ENCODE measurements around the gene ATAD3B.

The ATAD3B gene

GRCh38 chr1:1430114-1430982 is 41.2 kb upstream of the ATAD3B start:
- TF ChIP-seq, protein P1, sequence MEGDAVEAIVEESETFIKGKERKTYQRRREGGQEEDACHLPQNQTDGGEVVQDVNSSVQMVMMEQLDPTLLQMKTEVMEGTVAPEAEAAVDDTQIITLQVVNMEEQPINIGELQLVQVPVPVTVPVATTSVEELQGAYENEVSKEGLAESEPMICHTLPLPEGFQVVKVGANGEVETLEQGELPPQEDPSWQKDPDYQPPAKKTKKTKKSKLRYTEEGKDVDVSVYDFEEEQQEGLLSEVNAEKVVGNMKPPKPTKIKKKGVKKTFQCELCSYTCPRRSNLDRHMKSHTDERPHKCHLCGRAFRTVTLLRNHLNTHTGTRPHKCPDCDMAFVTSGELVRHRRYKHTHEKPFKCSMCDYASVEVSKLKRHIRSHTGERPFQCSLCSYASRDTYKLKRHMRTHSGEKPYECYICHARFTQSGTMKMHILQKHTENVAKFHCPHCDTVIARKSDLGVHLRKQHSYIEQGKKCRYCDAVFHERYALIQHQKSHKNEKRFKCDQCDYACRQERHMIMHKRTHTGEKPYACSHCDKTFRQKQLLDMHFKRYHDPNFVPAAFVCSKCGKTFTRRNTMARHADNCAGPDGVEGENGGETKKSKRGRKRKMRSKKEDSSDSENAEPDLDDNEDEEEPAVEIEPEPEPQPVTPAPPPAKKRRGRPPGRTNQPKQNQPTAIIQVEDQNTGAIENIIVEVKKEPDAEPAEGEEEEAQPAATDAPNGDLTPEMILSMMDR (conservative IDR thresholded peaks at IDR 0.05; ENCODE audit: low read depth, low read length), result no peak
- no peak for DNase-seq (ENCODE audit: low read depth)
- H3K4me3 ChIP-seq (ENCODE audit: low read length), result no peak overlapping the region

DNA sequence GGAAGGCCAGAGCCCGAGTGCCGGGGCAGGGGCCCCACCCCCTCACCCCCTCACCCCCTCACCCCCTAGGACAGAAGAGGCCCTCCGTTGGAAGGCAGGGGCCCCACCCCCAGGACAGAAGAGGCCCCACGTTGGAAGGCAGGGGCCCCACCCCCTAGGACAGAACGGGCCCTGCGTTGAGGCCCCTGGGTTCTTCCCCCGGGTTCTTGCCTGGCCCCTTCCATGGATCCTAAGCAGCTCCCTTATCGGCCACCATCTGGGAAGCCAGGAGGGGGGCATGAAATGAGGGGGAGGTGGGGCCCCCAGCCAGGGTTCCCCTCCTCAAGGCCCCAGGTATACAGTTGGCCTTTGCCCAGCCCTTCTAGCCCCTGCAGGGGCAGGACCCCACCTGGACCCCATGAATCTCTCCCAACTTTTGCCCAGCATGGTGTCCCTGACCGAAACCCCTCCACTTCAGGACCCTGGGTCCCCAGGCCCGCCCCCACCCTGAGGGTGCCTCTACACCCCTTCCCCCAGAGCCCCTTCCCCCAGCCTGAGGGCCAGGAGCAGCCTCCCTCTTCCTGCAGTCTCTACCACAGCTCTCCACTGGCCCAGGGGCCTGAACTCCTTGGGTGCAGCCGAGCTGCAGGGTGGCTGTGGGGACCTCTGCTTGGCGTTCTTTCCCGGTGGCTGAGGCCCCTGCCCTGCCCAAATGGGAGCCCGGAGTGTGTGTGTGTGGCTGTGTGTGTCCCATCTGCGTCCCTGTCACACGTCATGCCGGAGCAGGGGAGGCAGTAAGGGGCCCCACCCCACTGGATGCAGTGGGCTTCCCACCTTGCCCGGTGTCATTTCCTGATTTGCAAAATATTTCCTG is 40.3 kb upstream of the ATAD3B start:
- H3K4me3 ChIP-seq (ENCODE audit: low read length), result no peak overlapping the region
- TF ChIP-seq, protein P1 (conservative IDR thresholded peaks at IDR 0.05; ENCODE audit: low read depth, low read length), result no peak
- no peak for DNase-seq (ENCODE audit: low read depth)

- TF ChIP-seq, protein P1 (conservative IDR thresholded peaks at IDR 0.05; ENCODE audit: low read depth, low read length), result no peak
- no peak overlapping the region for H3K4me3 ChIP-seq (ENCODE audit: low read length)
- DNase-seq (ENCODE audit: low read depth), result no peak
Measured at GRCh38 chr1:1431845-1432273, 39.7 kb upstream of the ATAD3B start.

GRCh38 chr1:1432274-1432950 is 39.2 kb upstream of the ATAD3B start:
- TF ChIP-seq, protein P1 (conservative IDR thresholded peaks at IDR 0.05; ENCODE audit: low read depth, low read length), result no peak
- no peak for DNase-seq (ENCODE audit: low read depth)
- H3K4me3 ChIP-seq (ENCODE audit: low read length), result no peak overlapping the region

DNA sequence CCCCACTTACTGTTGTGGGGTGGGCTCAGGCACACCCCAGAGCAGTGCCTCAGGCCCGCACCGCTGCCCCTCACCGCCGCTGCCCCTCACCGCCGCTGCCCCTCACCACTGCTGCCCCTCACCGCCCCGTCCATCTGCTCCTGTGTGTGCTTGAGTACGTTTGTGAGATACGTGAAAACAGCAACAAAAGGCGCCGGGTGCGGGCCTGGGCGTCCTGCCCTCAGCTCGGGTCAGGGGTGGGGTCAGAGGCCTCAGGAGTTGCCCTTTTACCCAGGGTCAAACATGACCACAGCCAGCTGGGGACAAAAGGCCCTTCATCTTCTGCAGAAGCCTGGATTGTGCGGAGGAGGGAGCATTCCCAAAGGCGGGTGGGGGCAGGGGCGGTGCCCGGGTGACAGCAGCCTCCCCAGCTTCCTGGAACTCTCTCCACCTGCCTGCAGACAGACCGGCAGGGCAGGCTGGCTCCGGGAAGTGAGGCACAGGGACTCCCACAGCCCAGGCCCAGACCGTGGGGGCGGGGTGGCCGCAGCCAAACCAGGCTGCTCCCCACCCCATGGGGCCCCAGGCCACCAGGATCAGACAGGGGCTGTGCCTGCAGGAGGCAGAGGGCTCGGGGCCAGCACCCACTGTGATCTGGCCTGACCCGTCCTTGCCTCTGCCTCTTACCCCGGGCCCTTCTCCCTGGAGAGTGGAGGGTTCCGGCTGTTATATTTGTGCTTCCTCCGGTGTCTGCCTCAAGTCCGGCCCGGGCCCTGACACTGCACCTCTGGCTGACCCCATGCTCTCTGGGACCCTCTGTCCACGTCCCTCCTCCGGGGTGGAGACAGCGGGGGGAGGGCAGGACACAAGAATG is 38.4 kb upstream of the ATAD3B start:
- TF ChIP-seq, protein P1 (conservative IDR thresholded peaks at IDR 0.05; ENCODE audit: low read depth, low read length), result no peak
- no peak overlapping the region for H3K4me3 ChIP-seq (ENCODE audit: low read length)
- no peak for DNase-seq (ENCODE audit: low read depth)

- DNase-seq (ENCODE audit: low read depth), result no peak
- TF ChIP-seq, protein P1 (conservative IDR thresholded peaks at IDR 0.05; ENCODE audit: low read depth, low read length), result no peak
- no peak overlapping the region for H3K4me3 ChIP-seq (ENCODE audit: low read length)
Measured at GRCh38 chr1:1433804-1434130, 37.8 kb upstream of the ATAD3B start.

All from retinal pigment epithelial cell (primary cell).